KMS-11 (cell line): ENCODE measurements around the gene RTL5.

Experiments used
- H2AFZ ChIP-seq: fragments of 200-600 bp; sonication (generic); 2 replicates; pipeline ENCODE4 v1.6.1; 2016; ENCODE audit warnings: antibody characterized with exemption, mixed run types, low read depth
- H3K27ac ChIP-seq: fragments of 200-600 bp; sonication (generic); 2 replicates; pipeline ENCODE4 v1.6.1; 2016; ENCODE audit warnings: mild to moderate bottlenecking, mixed run types
- H3K27me3 ChIP-seq: fragments of 200-600 bp; sonication (generic); 2 replicates; pipeline ENCODE4 v1.6.1; 2017; ENCODE audit warnings: mild to moderate bottlenecking, low read depth, mixed run types, moderate library complexity; ENCODE audit not compliant: insufficient read depth
- H3K36me3 ChIP-seq: fragments of 200-600 bp; sonication (generic); 2 replicates; pipeline ENCODE4 v1.6.1; 2017; ENCODE audit warnings: mild to moderate bottlenecking, mixed run types; ENCODE audit not compliant: insufficient read depth
- H3K4me1 ChIP-seq: fragments of 200-600 bp; sonication (generic); 2 replicates; pipeline ENCODE4 v1.6.1; 2016; ENCODE audit warnings: mild to moderate bottlenecking, low read depth, mixed run types; ENCODE audit not compliant: poor library complexity, severe bottlenecking
- H3K4me2 ChIP-seq: fragments of 200-600 bp; sonication (generic); 2 replicates; pipeline ENCODE4 v1.7.0; 2016; ENCODE audit warnings: mild to moderate bottlenecking, mixed run types
- H3K4me3 ChIP-seq: fragments of 200-600 bp; sonication (generic); IDR thresholded peaks from 2 replicates; pipeline ENCODE4 v1.6.1; 2017; ENCODE audit warnings: low read depth, low read length, mixed read lengths; ENCODE audit not compliant: insufficient read depth
- H3K79me2 ChIP-seq: fragments of 200-600 bp; sonication (generic); 2 replicates; pipeline ENCODE4 v1.6.1; 2016; ENCODE audit warnings: low read depth, mixed run types; ENCODE audit not compliant: insufficient read depth
- H3K9ac ChIP-seq: fragments of 200-600 bp; sonication (generic); 2 replicates; pipeline ENCODE4 v1.6.1; 2016; ENCODE audit warnings: mild to moderate bottlenecking, mixed run types
- H4K20me1 ChIP-seq: fragments of 200-600 bp; sonication (generic); 2 replicates; pipeline ENCODE4 v1.6.1; 2016; ENCODE audit warnings: mild to moderate bottlenecking, mixed run types; ENCODE audit not compliant: insufficient read depth
- TF ChIP-seq, protein P1 (sequence below): fragments of 200-600 bp; sonication (generic); conservative IDR thresholded peaks from 2 replicates; pipeline ENCODE4 v1.6.1; 2017; ENCODE audit warnings: low read depth, mild to moderate bottlenecking, antibody characterized with exemption, low read length, moderate library complexity, mixed read lengths

The RTL5 gene

DNA sequence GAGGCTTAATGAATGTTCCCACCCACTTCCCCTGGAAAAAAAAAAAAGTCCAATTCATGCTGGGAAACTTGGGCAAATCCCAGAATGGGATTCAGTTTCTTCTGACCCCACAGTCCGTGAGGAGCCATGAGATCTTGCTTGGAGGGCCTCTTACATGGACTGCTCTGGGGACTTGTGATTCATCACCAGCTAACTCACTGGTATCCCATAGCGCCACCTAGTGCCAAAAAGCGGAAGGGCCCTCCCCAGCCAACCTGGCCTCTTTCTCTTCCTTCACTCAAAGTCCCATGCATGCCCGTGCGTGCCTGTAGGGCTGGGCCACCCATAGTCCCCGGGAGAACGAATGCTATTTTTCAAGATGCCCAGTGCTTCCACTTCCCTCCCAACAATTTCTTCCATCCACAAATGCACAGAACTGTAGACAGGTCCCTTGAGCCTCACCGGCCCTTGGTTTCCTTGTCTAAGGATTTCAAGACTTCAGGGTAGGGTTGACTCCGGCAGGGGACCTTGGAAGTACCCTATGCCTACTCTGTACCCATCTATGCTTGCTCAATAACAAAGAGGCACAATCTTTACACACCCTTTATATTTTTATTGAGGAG lies 5.1 kb downstream of the RTL5 start:
- Histone ChIP-seq H3K27ac (no peak overlapping the region), H3K79me2 (no peaks in the 10 kb centered on the region), H4K20me1 (no peaks in the 10 kb centered on the region), H2AFZ (no peak overlapping the region; the same call in 1 of the 2 replicates), H3K4me3 (no peak overlapping the region), H3K36me3 (no peaks in the 10 kb centered on the region), H3K4me1 (peaks cover 18% of the 10 kb centered on the region), H3K9ac (no peak overlapping the region), H3K4me2 (no peak overlapping the region), H3K27me3 (peaks cover 3% of the 10 kb centered on the region; the same call in 1 of the 2 replicates)
- TF ChIP-seq, protein P1, sequence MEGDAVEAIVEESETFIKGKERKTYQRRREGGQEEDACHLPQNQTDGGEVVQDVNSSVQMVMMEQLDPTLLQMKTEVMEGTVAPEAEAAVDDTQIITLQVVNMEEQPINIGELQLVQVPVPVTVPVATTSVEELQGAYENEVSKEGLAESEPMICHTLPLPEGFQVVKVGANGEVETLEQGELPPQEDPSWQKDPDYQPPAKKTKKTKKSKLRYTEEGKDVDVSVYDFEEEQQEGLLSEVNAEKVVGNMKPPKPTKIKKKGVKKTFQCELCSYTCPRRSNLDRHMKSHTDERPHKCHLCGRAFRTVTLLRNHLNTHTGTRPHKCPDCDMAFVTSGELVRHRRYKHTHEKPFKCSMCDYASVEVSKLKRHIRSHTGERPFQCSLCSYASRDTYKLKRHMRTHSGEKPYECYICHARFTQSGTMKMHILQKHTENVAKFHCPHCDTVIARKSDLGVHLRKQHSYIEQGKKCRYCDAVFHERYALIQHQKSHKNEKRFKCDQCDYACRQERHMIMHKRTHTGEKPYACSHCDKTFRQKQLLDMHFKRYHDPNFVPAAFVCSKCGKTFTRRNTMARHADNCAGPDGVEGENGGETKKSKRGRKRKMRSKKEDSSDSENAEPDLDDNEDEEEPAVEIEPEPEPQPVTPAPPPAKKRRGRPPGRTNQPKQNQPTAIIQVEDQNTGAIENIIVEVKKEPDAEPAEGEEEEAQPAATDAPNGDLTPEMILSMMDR = peak; percentile 82

DNA sequence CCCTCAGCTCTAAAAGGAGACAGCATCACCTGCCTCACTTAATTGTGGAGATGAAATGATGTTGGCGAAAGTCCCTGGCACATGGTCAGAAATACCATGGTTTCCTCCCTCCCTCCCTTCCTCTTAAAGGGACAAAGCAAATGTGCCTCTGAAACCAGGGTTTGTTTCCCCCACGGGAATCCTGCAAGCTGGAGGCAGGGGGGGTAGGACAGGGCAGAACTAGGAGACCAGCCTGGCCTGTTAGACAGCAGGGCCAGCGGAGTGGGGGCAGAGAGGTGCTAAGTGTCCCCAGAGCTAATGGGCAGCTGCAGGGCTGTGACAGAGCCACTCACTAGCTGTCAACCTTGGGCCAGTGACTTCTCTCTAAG lies 5.7 kb downstream of the RTL5 start:
- no peaks in the 10 kb centered on the region for H3K79me2 ChIP-seq
- no peak overlapping the region for H3K9ac ChIP-seq
- no peaks in the 10 kb centered on the region for H3K36me3 ChIP-seq
- no peak overlapping the region for H3K4me3 ChIP-seq
- no peak overlapping the region; the same call in 1 of the 2 replicates for H2AFZ ChIP-seq
- no peaks in the 10 kb centered on the region for H4K20me1 ChIP-seq
- peak overlapping the region; percentile 29; the same call in 1 of the 2 replicates for H3K4me2 ChIP-seq
- peaks cover 3% of the 10 kb centered on the region; the same call in 1 of the 2 replicates for H3K27me3 ChIP-seq
- TF ChIP-seq, protein P1 = no peak
- no peak overlapping the region for H3K27ac ChIP-seq
- peaks cover 24% of the 10 kb centered on the region for H3K4me1 ChIP-seq

DNA sequence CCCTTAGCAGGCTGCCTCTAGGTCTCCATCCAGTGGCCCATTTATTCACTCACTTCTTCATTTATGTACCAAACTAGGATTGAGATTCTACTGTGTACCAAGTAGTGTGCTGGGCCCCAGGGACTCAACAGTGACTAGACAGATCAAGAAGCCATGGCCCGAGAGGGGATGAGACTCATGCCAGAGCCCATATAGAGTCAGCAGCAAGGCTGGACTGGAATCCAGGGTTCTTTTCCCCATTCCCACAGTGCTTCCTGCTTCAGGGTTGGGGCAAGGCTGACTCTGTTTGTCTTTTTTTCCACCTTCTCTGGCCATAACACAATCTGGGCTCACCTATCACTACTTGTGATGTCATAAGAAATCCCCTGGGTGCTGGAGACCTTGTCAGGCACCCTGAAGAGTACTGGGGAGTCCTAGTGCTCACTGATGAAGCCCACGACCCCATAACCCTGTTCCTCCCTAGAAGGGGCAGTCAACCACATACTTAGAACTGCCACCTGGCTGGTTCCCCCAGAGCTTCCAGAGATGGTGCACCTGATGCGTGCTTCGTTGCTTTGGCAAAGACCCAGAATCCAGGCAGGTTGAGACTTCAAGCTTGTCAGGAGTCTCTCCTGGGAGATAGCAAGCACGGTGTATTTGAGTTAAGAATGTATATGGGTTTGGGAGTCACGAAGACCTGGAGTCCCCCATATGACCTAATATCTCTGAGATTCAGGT lies 6.2 kb downstream of the RTL5 start:
- H3K27ac ChIP-seq = no peak overlapping the region
- TF ChIP-seq, protein P1 = no peak
- no peak overlapping the region for H3K4me3 ChIP-seq
- no peaks in the 10 kb centered on the region for H3K79me2 ChIP-seq
- H3K9ac ChIP-seq = no peak overlapping the region
- no peaks in the 10 kb centered on the region for H4K20me1 ChIP-seq
- no peak overlapping the region; the same call in 1 of the 2 replicates for H3K4me2 ChIP-seq
- no peak overlapping the region; the same call in 1 of the 2 replicates for H2AFZ ChIP-seq
- H3K36me3 ChIP-seq = no peaks in the 10 kb centered on the region
- peaks cover 27% of the 10 kb centered on the region for H3K4me1 ChIP-seq
- H3K27me3 ChIP-seq = peaks cover 3% of the 10 kb centered on the region; the same call in 1 of the 2 replicates

DNA sequence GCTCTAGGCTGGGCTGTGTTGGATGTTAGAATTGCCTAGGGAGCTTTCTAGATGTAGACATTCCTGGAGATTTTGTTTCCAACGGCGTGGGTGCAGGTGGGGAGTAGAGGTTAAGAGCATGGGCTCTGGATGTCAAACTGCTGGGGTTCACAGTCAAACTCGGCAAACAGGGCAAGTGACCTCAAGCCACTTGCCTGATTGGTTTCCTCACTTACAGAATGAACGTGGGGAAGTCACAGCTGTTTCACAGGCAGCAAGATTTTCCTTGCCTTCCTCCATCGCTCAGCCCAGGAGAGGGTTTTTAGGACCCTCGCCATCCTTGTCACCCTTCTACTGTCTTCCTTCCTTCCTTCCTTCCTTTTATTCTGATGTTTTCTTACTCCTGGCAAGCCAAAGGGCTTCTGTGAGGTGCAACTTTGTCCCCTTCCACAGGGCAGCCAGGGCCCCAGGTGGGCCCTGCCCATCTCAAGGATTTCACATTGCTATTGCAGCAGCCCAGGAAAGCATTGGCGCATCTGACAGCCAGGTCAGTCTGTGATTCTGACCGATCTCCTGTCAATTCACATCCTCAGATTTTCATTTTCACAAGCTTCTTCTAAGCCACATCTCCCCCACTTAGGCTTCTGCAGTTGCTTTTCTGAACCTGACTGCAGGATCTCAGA lies 7.0 kb downstream of the RTL5 start:
- TF ChIP-seq, protein P1 = no peak
- Histone ChIP-seq H3K27me3 (no peaks in the 10 kb centered on the region), H3K4me1 (peaks cover 27% of the 10 kb centered on the region), H3K9ac (no peak overlapping the region), H3K36me3 (no peaks in the 10 kb centered on the region), H3K79me2 (no peaks in the 10 kb centered on the region), H2AFZ (no peak overlapping the region), H3K4me3 (no peak overlapping the region), H3K4me2 (no peak overlapping the region), H3K27ac (no peak overlapping the region), H4K20me1 (no peaks in the 10 kb centered on the region)
